AG09319 (cell line): Measurements from ENCODE around the gene TCF7L2.

Experiments used
- DNase-seq: peaks from one replicate; pipeline ENCODE4 v3.0.0-alpha.2; 2010; ENCODE audit warnings: low read depth; ENCODE audit errors: extremely low read depth
- CTCF ChIP-seq: IDR thresholded peaks from 2 replicates; pipeline ENCODE4 v1.5.1; 2011; ENCODE audit warnings: low read depth, mild to moderate bottlenecking, inconsistent platforms, low read length, moderate library complexity

TCF7L2 gene

GRCh38 chr10:113158183-113158582 is 208.1 kb downstream of the TCF7L2 start:
- no peak for TF ChIP-seq CTCF
- peak; percentile 27 for DNase-seq

- no peak for TF ChIP-seq CTCF
- DNase-seq: no peak
Observed at GRCh38 chr10:113159563-113159962, 209.5 kb downstream of the TCF7L2 start.

GRCh38 chr10:113160641-113161040 is 210.6 kb downstream of the TCF7L2 start:
- no peak for DNase-seq
- TF ChIP-seq CTCF: no peak

- TF ChIP-seq CTCF: no peak
- DNase-seq: no peak
Observed at GRCh38 chr10:113161066-113161465, 211.0 kb downstream of the TCF7L2 start.

GRCh38 chr10:113162960-113163359 is 212.9 kb downstream of the TCF7L2 start:
- DNase-seq: no peak
- TF ChIP-seq CTCF: no peak

GRCh38 chr10:113165673-113166072 is 215.6 kb downstream of the TCF7L2 start:
- no peak for DNase-seq
- TF ChIP-seq CTCF: no peak

- no peak for TF ChIP-seq CTCF
- DNase-seq: no peak
Observed at GRCh38 chr10:113167702-113168101, 217.7 kb downstream of the TCF7L2 start.
